HepG2 (cell line): ENCODE data around the gene ZNF148. TPM values are rescaled to one million over a fixed set of nuclear protein-coding genes. Genes with fewer than 3 reads are reported as not detected.
A peak's percentile ranks its signal among the peaks of the same experiment; 100 is the strongest.

Source experiments
- ATAC-seq: fragments of 200-7000 bp; cut with Tn5 transposase; 3 replicates; pipeline ENCODE4 v1.9.1; 2020; ENCODE audit warnings: mild to moderate bottlenecking, moderate library complexity
- BruUV-seq: library from RNA; stranded (reverse); fragments of 400-500 nt; replicated peaks from 2 replicates; lab custom pipeline; 2021; lab: Mats Ljungman, UMichigan
- CTCF ChIA-PET: fragments of 300-600 bp; formaldehyde crosslinking; extraction: SDS; loops from one replicate; lab custom pipeline; 2021; ENCODE audit warnings: low total read pairs, inconsistent platforms, low intra/inter-chr PET ratio; lab: Yijun Ruan, JAX
- POLR2A ChIA-PET: fragments of 350-600 bp; sonication (Branson Sonifier 250); formaldehyde crosslinking; loops from one replicate; lab custom pipeline; 2020; ENCODE audit warnings: antibody characterized with exemption, inconsistent platforms; lab: Yijun Ruan, JAX
- DNase-seq: peaks from one replicate; pipeline ENCODE4 v3.0.0-alpha.2; 2015; ENCODE audit warnings: low spot score
- FAIRE-seq: peaks from 3 replicates; lab custom pipeline; 2011; peaks lifted over from hg19 to GRCh38; lab: Jason Lieb, UNC
- H2AFZ ChIP-seq: one replicate; pipeline ENCODE4 v1.6.1; 2011; ENCODE audit warnings: low read length, inconsistent platforms
- H3K27ac ChIP-seq: fragments of 300-600 bp; 3 replicates; pipeline ENCODE4 v1.8.0; 2011; ENCODE audit warnings: mixed run types, mild to moderate bottlenecking, mixed read lengths, low read length, inconsistent platforms; ENCODE audit not compliant: insufficient read depth; ENCODE audit errors: extremely low read length
- H3K27me3 ChIP-seq, 2 experiments: fragments of 200-600 bp in 1 of 2; 2 replicates in 1 of 2; 3 replicates in 1 of 2; pipeline versions ENCODE4 v1.6.0 to v1.8.0; 2011; ENCODE audit warnings: low read length in 2 of 2, mild to moderate bottlenecking in 2 of 2, moderate library complexity in 2 of 2, inconsistent platforms in 1 of 2; ENCODE audit not compliant: insufficient read depth in 2 of 2, control insufficient read depth in 1 of 2
- H3K36me3 ChIP-seq, 2 experiments: fragments of 200-600 bp in 1 of 2; replicated peaks in 1 of 2; 2 replicates in 1 of 2; 3 replicates in 1 of 2; pipeline versions ENCODE4 v1.5.1 to v1.8.0; 2011; ENCODE audit warnings: low read length in 2 of 2, inconsistent platforms in 1 of 2; ENCODE audit not compliant: insufficient read depth in 2 of 2, control insufficient read depth in 1 of 2
- H3K4me1 ChIP-seq: 2 replicates; pipeline ENCODE4 v1.5.1; 2012; ENCODE audit warnings: low read length, inconsistent platforms; ENCODE audit not compliant: insufficient read depth
- H3K4me2 ChIP-seq: 2 replicates; pipeline ENCODE4 v1.6.0; 2011; ENCODE audit warnings: low read depth, low read length, inconsistent platforms
- H3K4me3 ChIP-seq, 3 experiments: fragments of 200-600 bp in 1 of 3; sonication (generic), shearing (Covaris generic) in 1 of 3; replicated peaks in 1 of 3; 2 replicates each; pipeline ENCODE4 v1.5.1; 2011 to 2016; ENCODE audit warnings: low read length in 3 of 3, inconsistent platforms in 2 of 3, low read depth in 2 of 3, mild to moderate bottlenecking in 2 of 3, control low read depth in 1 of 3, mixed read lengths in 1 of 3; ENCODE audit not compliant: insufficient read depth in 1 of 3
- H3K79me2 ChIP-seq: one replicate; pipeline ENCODE4 v1.6.1; 2011; ENCODE audit warnings: low read length, inconsistent platforms; ENCODE audit not compliant: insufficient read depth
- H3K9ac ChIP-seq: 2 replicates; pipeline ENCODE4 v1.6.0; 2011; ENCODE audit warnings: mild to moderate bottlenecking, low read depth, low read length, inconsistent platforms; ENCODE audit not compliant: insufficient read depth
- H3K9me3 ChIP-seq: 2 replicates; pipeline ENCODE4 v1.5.1; 2012; ENCODE audit warnings: mild to moderate bottlenecking, low read length
- H4K20me1 ChIP-seq: 2 replicates; pipeline ENCODE4 v1.6.0; 2011; ENCODE audit warnings: inconsistent platforms, mild to moderate bottlenecking, low read length, moderate library complexity; ENCODE audit not compliant: insufficient read depth
- BORCS8-MEF2B ChIP-seq: sonication (generic); formaldehyde crosslinking; IDR thresholded peaks from 2 replicates; pipeline ENCODE4 v1.8.0; 2022; ENCODE audit warnings: mild to moderate bottlenecking, missing genetic modification reagents
- GATAD2A ChIP-seq: IDR thresholded peaks from 2 replicates; pipeline ENCODE4 v1.6.1; 2016
- NAIF1 ChIP-seq: sonication (generic); formaldehyde crosslinking; IDR thresholded peaks from 2 replicates; pipeline ENCODE4 v1.5.0; 2020; ENCODE audit warnings: mild to moderate bottlenecking, missing genetic modification reagents, borderline replicate concordance
- RAD21 ChIP-seq: fragments of 450-650 bp; formaldehyde crosslinking; IDR thresholded peaks from 2 replicates; pipeline ENCODE4 v1.5.0; 2020; ENCODE audit warnings: mild to moderate bottlenecking
- SKI ChIP-seq: fragments of 450-650 bp; IDR thresholded peaks from one replicate; pipeline ENCODE4 v1.6.1; 2018; ENCODE audit warnings: mild to moderate bottlenecking; ENCODE audit not compliant: partially characterized antibody
- STAG1 ChIP-seq: sonication (generic); formaldehyde crosslinking; IDR thresholded peaks from 2 replicates; pipeline ENCODE4 v1.4.0; 2020; ENCODE audit warnings: missing genetic modification reagents
- ZSCAN21 ChIP-seq: sonication (generic); formaldehyde crosslinking; IDR thresholded peaks from 2 replicates; pipeline ENCODE4 v1.8.0; 2022; ENCODE audit warnings: mild to moderate bottlenecking, missing genetic modification reagents, moderate library complexity, borderline replicate concordance
- WGBS: methylation state at CpG from one replicate; pipeline ENCODE4 v1.1.6; 2017; ENCODE audit warnings: low lambda C conversion rate; 5-methylcytosine and 5-hydroxymethylcytosine counted together
- in situ Hi-C: cut with HindIII; loops from 2 replicates; pipeline ENCODE4 v1.10.0; 2017; ENCODE audit warnings: low pct_unique_long_range_greater_than_20kb; ENCODE audit not compliant: extremely low pct_ligation_motif_present
- intact Hi-C: fragments of 100-400 bp; cut with micrococcal nuclease; formaldehyde crosslinking; loops from one replicate; pipeline ENCODE4 v1.10.0; 2022; ENCODE audit not compliant: unreplicated experiment
- polyA plus RNA-seq, 8 experiments: library from polyadenylated mRNA; depleted of rRNA in 3 of 8; stranded (reverse) in 7 of 8; unstranded in 1 of 8; fragments of >200 nt; fragmentation: Illumina TruSeq in 4 of 8; extraction: Trizol in 4 of 8; gene quantifications; 2 replicates each; pipeline versions ENCODE4 v1.2.1 to v1.2.3, GENCODE V29; 2011 to 2016; ENCODE audit warnings: low read depth in 4 of 8, missing spikeins in 1 of 8, mixed read lengths in 1 of 8; ENCODE audit not compliant: insufficient read depth in 1 of 8
- total RNA-seq, 5 experiments: library from RNA; depleted of rRNA; stranded (reverse); fragments of >200 nt; fragmentation: Illumina TruSeq; extraction: Trizol; gene quantifications; 2 replicates each; pipeline ENCODE4 v1.2.3, GENCODE V29; 2016; ENCODE audit warnings: low read depth in 1 of 5
- TF ChIP-seq, protein P1 (sequence below): sonication (generic); formaldehyde crosslinking; IDR thresholded peaks from 2 replicates; pipeline ENCODE4 v1.5.0; 2020; ENCODE audit warnings: mild to moderate bottlenecking, missing genetic modification reagents, moderate library complexity
- TF ChIP-seq, protein P2 (sequence below): sonication (generic); formaldehyde crosslinking; IDR thresholded peaks from 2 replicates; pipeline ENCODE4 v1.5.1; 2020; ENCODE audit warnings: mild to moderate bottlenecking, moderate library complexity, missing genetic modification reagents
- TF ChIP-seq, protein P3 (sequence below), 2 experiments: sonication (generic) in 1 of 2; formaldehyde crosslinking in 1 of 2; IDR thresholded peaks; 2 replicates each; pipeline versions ENCODE4 v1.4.0 to v1.6.1; 2016 to 2020; ENCODE audit warnings: borderline replicate concordance in 1 of 2, low read depth in 1 of 2, mild to moderate bottlenecking in 1 of 2, missing genetic modification reagents in 1 of 2

Gene ZNF148
- total and polyA plus RNA-seq, 2 of the 13 experiments (the other 11 are each of a cell fraction or from before 2014, with no cell fraction given) = 10.6 to 36.1 TPM

DNA sequence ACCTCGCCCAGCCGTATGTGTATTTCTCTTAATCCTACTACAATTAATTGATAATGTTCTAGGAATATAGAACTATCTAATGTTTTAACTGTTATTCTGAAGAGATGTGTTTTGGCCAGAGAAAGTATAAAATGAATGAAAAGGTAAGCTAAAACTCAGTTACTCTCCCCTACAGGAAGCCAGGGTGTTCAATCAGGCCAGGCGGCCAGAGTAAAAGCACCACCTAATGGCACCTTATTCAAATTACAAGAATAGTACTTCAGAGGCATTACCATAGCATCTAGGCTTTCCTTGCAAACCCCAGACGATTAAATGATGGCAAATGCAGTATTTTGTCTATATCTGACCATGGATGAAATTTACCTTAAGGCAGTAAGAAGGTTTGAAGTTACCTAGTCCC lies 172.9 kb downstream of the ZNF148 start:
- 48% methylated on average over 4 of the region's 4 CpGs for WGBS
- DNase-seq = no peak
- Histone ChIP-seq H3K4me2 (no peak overlapping the region), H3K9me3 (no peaks in the 10 kb centered on the region), H3K4me3 (no peak overlapping the region), H2AFZ (no peak overlapping the region), H3K79me2 (no peaks in the 10 kb centered on the region), H3K27ac (no peak overlapping the region), H3K4me1 (peaks cover 22% of the 10 kb centered on the region), H3K36me3 (no peaks in the 10 kb centered on the region), H4K20me1 (no peaks in the 10 kb centered on the region), H3K27me3 (no peaks in the 10 kb centered on the region), H3K9ac (no peak overlapping the region)
- ChIA-PET POLR2A (no interaction called here), CTCF (interaction anchor here (0.5 to 1.4 kb wide), 2 partner anchors 53 to 273 kb away, joined by 3 to 6 read pairs; no protein-coding TSS in a partner anchor)
- intact Hi-C loops = loop anchor here (5.0 kb wide), 1 partner anchor 275 kb away; no protein-coding TSS in a partner anchor
- no peak for FAIRE-seq
- ATAC-seq = peak; percentile 84
- BruUV-seq = no TSS peak
- TF ChIP-seq, protein P1, sequence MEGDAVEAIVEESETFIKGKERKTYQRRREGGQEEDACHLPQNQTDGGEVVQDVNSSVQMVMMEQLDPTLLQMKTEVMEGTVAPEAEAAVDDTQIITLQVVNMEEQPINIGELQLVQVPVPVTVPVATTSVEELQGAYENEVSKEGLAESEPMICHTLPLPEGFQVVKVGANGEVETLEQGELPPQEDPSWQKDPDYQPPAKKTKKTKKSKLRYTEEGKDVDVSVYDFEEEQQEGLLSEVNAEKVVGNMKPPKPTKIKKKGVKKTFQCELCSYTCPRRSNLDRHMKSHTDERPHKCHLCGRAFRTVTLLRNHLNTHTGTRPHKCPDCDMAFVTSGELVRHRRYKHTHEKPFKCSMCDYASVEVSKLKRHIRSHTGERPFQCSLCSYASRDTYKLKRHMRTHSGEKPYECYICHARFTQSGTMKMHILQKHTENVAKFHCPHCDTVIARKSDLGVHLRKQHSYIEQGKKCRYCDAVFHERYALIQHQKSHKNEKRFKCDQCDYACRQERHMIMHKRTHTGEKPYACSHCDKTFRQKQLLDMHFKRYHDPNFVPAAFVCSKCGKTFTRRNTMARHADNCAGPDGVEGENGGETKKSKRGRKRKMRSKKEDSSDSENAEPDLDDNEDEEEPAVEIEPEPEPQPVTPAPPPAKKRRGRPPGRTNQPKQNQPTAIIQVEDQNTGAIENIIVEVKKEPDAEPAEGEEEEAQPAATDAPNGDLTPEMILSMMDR = peak; percentile 70
- TF ChIP-seq STAG1 (CRISPR knock-in tag) (peak; percentile 74), SKI (no peak), RAD21 (CRISPR knock-in tag) (0 out of 2 replicates have a peak, but pooled peaks have one; percentile 10)
- in situ Hi-C loops = no loop called here

DNA sequence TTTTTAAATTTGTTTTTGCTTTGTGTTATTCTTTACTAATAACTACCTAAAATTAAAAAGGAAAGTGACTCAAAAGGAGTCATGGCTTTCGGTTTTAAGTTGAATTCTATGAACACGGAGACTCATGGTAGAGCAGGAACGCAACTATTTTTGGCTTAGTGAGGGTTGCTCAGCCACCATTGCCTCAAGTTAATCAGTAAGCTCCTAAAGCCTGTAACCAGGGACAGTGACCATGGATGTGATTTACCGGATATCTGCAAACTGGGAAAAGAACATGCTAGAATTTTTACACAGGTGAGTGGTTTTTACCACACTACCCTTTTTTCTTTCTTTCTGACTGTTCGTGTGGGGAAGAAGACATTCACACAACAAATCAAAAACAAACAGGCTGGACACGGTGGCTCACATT lies 174.4 kb downstream of the ZNF148 start:
- peak; percentile 32 for DNase-seq
- in situ Hi-C loops (no loop called here), intact Hi-C loops (loop anchor here (5.0 kb wide), 1 partner anchor 273 kb away; no protein-coding TSS in a partner anchor)
- Histone ChIP-seq H3K36me3 (no peaks in the 10 kb centered on the region), H3K4me2 (peak overlapping the region; percentile 64), H2AFZ (peak overlapping the region; percentile 52), H3K4me3 (peak overlapping the region in 1 of 3 experiments; percentile 35; a peak in 2 of 6 replicates), H4K20me1 (no peaks in the 10 kb centered on the region), H3K79me2 (no peaks in the 10 kb centered on the region), H3K4me1 (peaks cover 14% of the 10 kb centered on the region), H3K9ac (no peak overlapping the region), H3K27ac (no peak overlapping the region), H3K27me3 (no peaks in the 10 kb centered on the region), H3K9me3 (no peaks in the 10 kb centered on the region)
- ChIA-PET CTCF (interaction anchor here (0.8 kb wide), 1 partner anchor 272 kb away, joined by 3 read pairs; no protein-coding TSS in a partner anchor), POLR2A (no interaction called here)
- WGBS = 5% methylated on average over 6 of the region's 6 CpGs
- BruUV-seq = no TSS peak
- peak; percentile 12 for FAIRE-seq
- TF ChIP-seq, protein P2, sequence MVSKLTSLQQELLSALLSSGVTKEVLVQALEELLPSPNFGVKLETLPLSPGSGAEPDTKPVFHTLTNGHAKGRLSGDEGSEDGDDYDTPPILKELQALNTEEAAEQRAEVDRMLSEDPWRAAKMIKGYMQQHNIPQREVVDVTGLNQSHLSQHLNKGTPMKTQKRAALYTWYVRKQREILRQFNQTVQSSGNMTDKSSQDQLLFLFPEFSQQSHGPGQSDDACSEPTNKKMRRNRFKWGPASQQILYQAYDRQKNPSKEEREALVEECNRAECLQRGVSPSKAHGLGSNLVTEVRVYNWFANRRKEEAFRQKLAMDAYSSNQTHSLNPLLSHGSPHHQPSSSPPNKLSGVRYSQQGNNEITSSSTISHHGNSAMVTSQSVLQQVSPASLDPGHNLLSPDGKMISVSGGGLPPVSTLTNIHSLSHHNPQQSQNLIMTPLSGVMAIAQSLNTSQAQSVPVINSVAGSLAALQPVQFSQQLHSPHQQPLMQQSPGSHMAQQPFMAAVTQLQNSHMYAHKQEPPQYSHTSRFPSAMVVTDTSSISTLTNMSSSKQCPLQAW (CRISPR knock-in tag) = 0 out of 2 replicates have a peak, but pooled peaks have one; percentile 24
- TF ChIP-seq, protein P3, sequence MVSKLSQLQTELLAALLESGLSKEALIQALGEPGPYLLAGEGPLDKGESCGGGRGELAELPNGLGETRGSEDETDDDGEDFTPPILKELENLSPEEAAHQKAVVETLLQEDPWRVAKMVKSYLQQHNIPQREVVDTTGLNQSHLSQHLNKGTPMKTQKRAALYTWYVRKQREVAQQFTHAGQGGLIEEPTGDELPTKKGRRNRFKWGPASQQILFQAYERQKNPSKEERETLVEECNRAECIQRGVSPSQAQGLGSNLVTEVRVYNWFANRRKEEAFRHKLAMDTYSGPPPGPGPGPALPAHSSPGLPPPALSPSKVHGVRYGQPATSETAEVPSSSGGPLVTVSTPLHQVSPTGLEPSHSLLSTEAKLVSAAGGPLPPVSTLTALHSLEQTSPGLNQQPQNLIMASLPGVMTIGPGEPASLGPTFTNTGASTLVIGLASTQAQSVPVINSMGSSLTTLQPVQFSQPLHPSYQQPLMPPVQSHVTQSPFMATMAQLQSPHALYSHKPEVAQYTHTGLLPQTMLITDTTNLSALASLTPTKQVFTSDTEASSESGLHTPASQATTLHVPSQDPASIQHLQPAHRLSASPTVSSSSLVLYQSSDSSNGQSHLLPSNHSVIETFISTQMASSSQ (IDR thresholded peaks at IDR 0.05; ENCODE audit: low read depth) = peak; percentile 58
- TF ChIP-seq, protein P3 (CRISPR knock-in tag; IDR thresholded peaks at IDR 0.05; ENCODE audit: borderline replicate concordance) = no peak; the same call in 1 of the 2 replicates
- TF ChIP-seq NAIF1 (CRISPR knock-in tag) (no peak), ZSCAN21 (CRISPR knock-in tag) (no peak), GATAD2A (CRISPR knock-in tag) (0 out of 2 replicates have a peak, but pooled peaks have one; percentile 12), BORCS8-MEF2B (CRISPR knock-in tag) (no peak)
- ATAC-seq = peak; percentile 83
